ENCODE results near the gene UBA52.

DNA sequence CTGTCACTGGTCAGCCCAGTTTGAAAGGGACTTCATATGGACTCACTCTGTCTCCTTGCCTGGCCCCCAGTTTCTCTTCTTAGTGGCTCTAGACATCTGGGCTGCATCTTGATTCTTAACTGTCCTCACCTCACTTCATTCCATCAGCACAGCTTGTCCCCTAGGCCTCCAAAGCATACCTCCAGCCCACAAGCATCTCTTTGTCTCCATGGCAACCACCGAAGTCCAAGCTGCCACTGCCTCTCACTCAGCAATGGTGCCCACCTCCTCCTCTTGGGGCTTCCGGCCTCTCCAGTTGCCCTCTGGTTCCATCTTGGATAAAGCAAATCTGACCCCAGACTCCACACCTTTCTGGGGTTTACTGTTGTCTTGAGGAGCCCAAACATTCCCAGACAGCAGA is 55.2 kb downstream of the UBA52 start:
- no peak for TF ChIP-seq OVOL2 (CRISPR knock-in tag; IDR thresholded peaks at IDR 0.05; ENCODE audit: borderline replicate concordance)
- TF ChIP-seq FOXJ3 (CRISPR knock-in tag; IDR thresholded peaks at IDR 0.05; ENCODE audit: borderline replicate concordance) = no peak
- TF ChIP-seq TCF7 (CRISPR knock-in tag; IDR thresholded peaks at IDR 0.05; ENCODE audit: low read depth) = no peak
- no peak for TF ChIP-seq NR2C2 (CRISPR knock-in tag; IDR thresholded peaks at IDR 0.05)
- TF ChIP-seq, protein P1, sequence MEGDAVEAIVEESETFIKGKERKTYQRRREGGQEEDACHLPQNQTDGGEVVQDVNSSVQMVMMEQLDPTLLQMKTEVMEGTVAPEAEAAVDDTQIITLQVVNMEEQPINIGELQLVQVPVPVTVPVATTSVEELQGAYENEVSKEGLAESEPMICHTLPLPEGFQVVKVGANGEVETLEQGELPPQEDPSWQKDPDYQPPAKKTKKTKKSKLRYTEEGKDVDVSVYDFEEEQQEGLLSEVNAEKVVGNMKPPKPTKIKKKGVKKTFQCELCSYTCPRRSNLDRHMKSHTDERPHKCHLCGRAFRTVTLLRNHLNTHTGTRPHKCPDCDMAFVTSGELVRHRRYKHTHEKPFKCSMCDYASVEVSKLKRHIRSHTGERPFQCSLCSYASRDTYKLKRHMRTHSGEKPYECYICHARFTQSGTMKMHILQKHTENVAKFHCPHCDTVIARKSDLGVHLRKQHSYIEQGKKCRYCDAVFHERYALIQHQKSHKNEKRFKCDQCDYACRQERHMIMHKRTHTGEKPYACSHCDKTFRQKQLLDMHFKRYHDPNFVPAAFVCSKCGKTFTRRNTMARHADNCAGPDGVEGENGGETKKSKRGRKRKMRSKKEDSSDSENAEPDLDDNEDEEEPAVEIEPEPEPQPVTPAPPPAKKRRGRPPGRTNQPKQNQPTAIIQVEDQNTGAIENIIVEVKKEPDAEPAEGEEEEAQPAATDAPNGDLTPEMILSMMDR (IDR thresholded peaks at IDR 0.05) = no peak
- TF ChIP-seq NFYB (CRISPR knock-in tag; conservative IDR thresholded peaks at IDR 0.05; ENCODE audit: low read depth) = no peak
- TF ChIP-seq, protein P2, sequence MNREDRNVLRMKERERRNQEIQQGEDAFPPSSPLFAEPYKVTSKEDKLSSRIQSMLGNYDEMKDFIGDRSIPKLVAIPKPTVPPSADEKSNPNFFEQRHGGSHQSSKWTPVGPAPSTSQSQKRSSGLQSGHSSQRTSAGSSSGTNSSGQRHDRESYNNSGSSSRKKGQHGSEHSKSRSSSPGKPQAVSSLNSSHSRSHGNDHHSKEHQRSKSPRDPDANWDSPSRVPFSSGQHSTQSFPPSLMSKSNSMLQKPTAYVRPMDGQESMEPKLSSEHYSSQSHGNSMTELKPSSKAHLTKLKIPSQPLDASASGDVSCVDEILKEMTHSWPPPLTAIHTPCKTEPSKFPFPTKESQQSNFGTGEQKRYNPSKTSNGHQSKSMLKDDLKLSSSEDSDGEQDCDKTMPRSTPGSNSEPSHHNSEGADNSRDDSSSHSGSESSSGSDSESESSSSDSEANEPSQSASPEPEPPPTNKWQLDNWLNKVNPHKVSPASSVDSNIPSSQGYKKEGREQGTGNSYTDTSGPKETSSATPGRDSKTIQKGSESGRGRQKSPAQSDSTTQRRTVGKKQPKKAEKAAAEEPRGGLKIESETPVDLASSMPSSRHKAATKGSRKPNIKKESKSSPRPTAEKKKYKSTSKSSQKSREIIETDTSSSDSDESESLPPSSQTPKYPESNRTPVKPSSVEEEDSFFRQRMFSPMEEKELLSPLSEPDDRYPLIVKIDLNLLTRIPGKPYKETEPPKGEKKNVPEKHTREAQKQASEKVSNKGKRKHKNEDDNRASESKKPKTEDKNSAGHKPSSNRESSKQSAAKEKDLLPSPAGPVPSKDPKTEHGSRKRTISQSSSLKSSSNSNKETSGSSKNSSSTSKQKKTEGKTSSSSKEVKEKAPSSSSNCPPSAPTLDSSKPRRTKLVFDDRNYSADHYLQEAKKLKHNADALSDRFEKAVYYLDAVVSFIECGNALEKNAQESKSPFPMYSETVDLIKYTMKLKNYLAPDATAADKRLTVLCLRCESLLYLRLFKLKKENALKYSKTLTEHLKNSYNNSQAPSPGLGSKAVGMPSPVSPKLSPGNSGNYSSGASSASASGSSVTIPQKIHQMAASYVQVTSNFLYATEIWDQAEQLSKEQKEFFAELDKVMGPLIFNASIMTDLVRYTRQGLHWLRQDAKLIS (CRISPR knock-in tag; IDR thresholded peaks at IDR 0.05; ENCODE audit: borderline replicate concordance) = no peak
- TF ChIP-seq JUN (CRISPR knock-in tag; IDR thresholded peaks at IDR 0.05) = no peak
- TF ChIP-seq TEAD4 (CRISPR knock-in tag; IDR thresholded peaks at IDR 0.05) = no peak
- TF ChIP-seq RELA (CRISPR knock-in tag; IDR thresholded peaks at IDR 0.05; ENCODE audit: borderline replicate concordance) = no peak
- TF ChIP-seq, protein P3, sequence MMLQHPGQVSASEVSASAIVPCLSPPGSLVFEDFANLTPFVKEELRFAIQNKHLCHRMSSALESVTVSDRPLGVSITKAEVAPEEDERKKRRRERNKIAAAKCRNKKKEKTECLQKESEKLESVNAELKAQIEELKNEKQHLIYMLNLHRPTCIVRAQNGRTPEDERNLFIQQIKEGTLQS (CRISPR knock-in tag; conservative IDR thresholded peaks at IDR 0.05) = no peak

Data from WTC11 (cell line).